Mucosa of rectum (tissue), 2 donors: Measurements from ENCODE around the gene GCLC.
A peak's percentile ranks its signal among the peaks of the same experiment; 100 is the strongest.

Experiments
- H3K27ac ChIP-seq, 2 donors: one replicate each; pipeline ENCODE4 v1.7.0; 2013; ENCODE audit warnings: inconsistent platforms in 2 of 2, low read depth in 2 of 2, low read length in 2 of 2
- H3K27me3 ChIP-seq, 2 donors: one replicate each; pipeline ENCODE4 v1.7.0; 2013; ENCODE audit warnings: low read length in 2 of 2; ENCODE audit not compliant: control insufficient read depth in 2 of 2, insufficient read depth in 2 of 2
- H3K36me3 ChIP-seq, 2 donors: one replicate each; pipeline ENCODE4 v1.7.0; 2013; ENCODE audit warnings: low read length in 2 of 2; ENCODE audit not compliant: control insufficient read depth in 2 of 2, insufficient read depth in 2 of 2
- H3K4me1 ChIP-seq, 2 donors: one replicate each; pipeline ENCODE4 v1.7.0; 2013; ENCODE audit warnings: low read length in 2 of 2, mild to moderate bottlenecking in 1 of 2; ENCODE audit not compliant: control insufficient read depth in 2 of 2, insufficient read depth in 2 of 2
- H3K4me3 ChIP-seq, 2 donors: one replicate each; pipeline ENCODE4 v1.7.0; 2013; ENCODE audit warnings: low read length in 2 of 2
- H3K9ac ChIP-seq, 2 donors: one replicate each; pipeline ENCODE4 v1.7.0; 2013; ENCODE audit warnings: low read length in 2 of 2, low read depth in 1 of 2, mild to moderate bottlenecking in 1 of 2
- H3K9me3 ChIP-seq, 2 donors: one replicate each; pipeline ENCODE4 v1.7.0; 2013; ENCODE audit warnings: low read length in 2 of 2; ENCODE audit not compliant: control insufficient read depth in 2 of 2
- donor health status: healthy.
- donor health status: Normal muscosa, but diverticular disease.

The GCLC gene

GRCh38 chr6:53541900-53542299, 3.0 kb downstream of the GCLC start:
- H3K9me3 ChIP-seq, result no peaks in the 10 kb centered on the region
- peak overlapping the region; percentile 10 to 14 for H3K4me3 ChIP-seq
- H3K27me3 ChIP-seq, result no peaks in the 10 kb centered on the region
- no peak overlapping the region for H3K27ac ChIP-seq
- H3K9ac ChIP-seq, result no peak overlapping the region
- no peaks in the 10 kb centered on the region for H3K36me3 ChIP-seq
- peaks cover 4 to 12% of the 10 kb centered on the region in 2 donors for H3K4me1 ChIP-seq

DNA sequence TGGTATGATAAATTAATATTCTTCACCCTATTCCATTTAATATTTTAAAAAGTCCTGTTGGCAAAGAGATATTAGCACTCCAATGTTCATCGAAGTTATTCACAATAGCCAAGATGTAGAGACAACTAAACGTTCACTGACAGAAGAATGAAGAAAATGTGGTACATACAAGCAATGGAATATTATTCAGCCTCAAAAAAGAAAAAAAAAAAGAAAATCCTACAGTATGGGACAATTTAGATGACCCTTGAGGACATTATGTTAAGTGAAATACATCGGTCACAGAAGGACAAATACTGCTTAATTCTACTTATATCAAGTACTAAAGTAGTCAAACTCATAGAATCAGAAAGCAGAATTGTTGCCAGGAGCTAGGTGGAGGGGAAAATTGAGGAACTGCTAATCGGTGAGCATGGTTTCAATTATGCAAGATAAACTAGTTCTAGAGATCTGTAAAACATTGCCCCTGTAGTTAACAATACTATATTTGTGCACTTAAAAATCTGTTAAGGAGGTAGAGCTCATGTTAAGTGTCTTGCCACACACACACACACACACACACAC, 4.7 kb downstream of the GCLC start:
- no peak overlapping the region for H3K9ac ChIP-seq
- no peak overlapping the region for H3K27ac ChIP-seq
- peaks cover 4 to 8% of the 10 kb centered on the region in 2 donors for H3K4me1 ChIP-seq
- H3K27me3 ChIP-seq, result no peaks in the 10 kb centered on the region
- H3K4me3 ChIP-seq, result no peak overlapping the region
- H3K36me3 ChIP-seq, result no peaks in the 10 kb centered on the region
- no peaks in the 10 kb centered on the region for H3K9me3 ChIP-seq

DNA sequence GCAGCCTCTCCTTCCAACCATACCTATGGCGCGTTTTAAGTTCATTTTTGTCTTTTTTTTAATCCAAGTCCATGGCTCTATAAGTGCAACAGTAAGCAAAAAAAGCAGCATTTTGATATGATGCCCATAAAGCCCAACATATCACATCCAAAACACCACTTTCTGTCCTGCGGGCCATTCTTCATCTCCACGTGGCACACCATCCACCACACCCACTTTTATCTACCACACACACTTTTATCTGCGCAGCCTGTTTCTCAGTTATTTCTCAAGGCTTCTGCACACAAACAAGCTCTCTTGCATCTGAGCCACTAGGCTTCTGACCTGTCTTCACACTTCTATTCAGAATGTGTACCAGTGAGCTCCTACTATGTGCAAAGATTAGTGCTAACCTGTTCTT, 5.3 kb downstream of the GCLC start:
- no peak overlapping the region for H3K27ac ChIP-seq
- H3K36me3 ChIP-seq, result no peaks in the 10 kb centered on the region
- H3K4me3 ChIP-seq, result no peak overlapping the region
- H3K27me3 ChIP-seq, result no peaks in the 10 kb centered on the region
- no peaks in the 10 kb centered on the region for H3K9me3 ChIP-seq
- H3K9ac ChIP-seq, result no peak overlapping the region
- H3K4me1 ChIP-seq, result peaks cover 4 to 7% of the 10 kb centered on the region in 2 donors

DNA sequence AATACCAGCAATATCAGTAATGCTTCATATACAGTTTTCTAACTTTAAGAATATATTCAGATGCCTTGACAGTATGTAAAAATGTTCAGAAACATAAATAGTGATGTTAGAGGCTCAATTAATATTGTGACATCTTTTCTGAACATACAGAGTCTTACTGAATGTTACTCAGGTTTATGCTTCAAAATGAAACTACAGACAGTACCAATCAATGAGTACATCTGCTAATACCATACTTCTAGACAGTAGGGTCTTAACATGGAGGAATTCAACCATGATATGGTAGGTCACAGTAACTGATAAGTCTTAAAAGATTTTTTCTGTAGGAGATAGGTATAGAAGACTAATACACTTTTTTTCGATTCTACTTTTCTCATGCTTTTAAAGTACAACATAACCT, 8.3 kb downstream of the GCLC start:
- Histone ChIP-seq H3K9me3 (no peaks in the 10 kb centered on the region), H3K4me1 (no peaks in the 10 kb centered on the region), H3K36me3 (no peaks in the 10 kb centered on the region), H3K4me3 (no peak overlapping the region), H3K27me3 (no peaks in the 10 kb centered on the region), H3K27ac (no peak overlapping the region), H3K9ac (no peak overlapping the region)

DNA sequence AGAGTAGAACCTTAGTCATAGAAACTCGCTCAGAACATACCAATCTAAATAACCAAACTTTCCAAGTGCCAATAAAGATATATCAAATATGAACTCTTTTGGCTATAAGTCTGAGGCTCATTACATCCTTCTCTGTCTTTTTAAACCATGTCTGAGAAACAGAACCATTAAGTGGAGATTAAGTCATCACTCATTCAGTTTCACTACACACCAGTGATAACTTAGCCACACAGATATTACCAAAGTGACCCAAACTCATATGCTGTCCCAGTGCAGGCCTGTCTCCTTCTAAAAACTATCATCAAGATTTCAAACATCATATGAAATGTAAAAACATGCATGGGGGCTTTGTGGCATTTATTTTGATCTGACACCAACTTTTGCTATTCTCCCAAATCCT, 12.0 kb downstream of the GCLC start:
- Histone ChIP-seq H3K4me1 (no peaks in the 10 kb centered on the region), H3K9ac (no peak overlapping the region), H3K36me3 (no peaks in the 10 kb centered on the region), H3K27ac (no peak overlapping the region), H3K27me3 (no peaks in the 10 kb centered on the region), H3K9me3 (no peaks in the 10 kb centered on the region), H3K4me3 (no peak overlapping the region)

DNA sequence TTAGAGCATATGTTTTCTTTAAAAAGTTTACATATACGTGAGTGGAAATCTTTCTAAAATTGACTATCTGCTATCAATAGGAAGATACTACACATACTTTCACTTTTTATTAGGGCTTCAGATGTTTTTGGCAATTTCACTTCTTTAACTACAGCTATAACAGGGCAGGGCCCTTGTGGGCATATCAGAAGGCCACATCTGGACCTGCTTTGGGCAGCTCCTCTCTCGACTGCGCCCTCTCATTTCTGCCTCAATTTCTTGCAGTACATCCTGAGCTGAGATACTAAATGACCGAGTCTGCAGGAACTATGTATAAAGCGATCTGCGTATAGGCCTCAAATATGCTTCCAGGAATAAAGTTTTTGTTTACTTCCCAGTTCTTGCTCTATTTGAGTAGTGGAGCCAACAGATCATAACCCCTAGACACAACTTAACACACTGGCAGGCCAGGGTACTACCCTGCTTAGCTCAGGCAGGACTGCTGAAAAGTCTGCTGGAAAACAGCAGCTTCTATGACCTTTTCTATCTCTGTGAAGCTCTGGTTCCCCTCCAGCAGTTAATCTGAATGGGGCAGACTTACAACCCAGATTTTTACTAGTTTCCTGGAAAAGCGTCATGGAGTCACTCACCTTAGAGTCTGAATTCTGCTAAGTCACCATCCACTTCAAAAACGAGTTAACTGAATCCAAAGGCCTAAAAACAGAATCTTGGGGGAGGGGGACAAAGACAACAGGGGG, 12.7 kb downstream of the GCLC start:
- Histone ChIP-seq H3K4me1 (no peaks in the 10 kb centered on the region), H3K4me3 (peak overlapping the region in 1 of 2 donors; percentile 31), H3K9me3 (no peaks in the 10 kb centered on the region), H3K9ac (no peak overlapping the region), H3K27me3 (no peaks in the 10 kb centered on the region), H3K27ac (peak overlapping the region; percentile 10 to 28), H3K36me3 (no peaks in the 10 kb centered on the region)

GRCh38 chr6:53530780-53531386, 14.0 kb downstream of the GCLC start:
- no peak overlapping the region for H3K27ac ChIP-seq
- no peak overlapping the region for H3K9ac ChIP-seq

DNA sequence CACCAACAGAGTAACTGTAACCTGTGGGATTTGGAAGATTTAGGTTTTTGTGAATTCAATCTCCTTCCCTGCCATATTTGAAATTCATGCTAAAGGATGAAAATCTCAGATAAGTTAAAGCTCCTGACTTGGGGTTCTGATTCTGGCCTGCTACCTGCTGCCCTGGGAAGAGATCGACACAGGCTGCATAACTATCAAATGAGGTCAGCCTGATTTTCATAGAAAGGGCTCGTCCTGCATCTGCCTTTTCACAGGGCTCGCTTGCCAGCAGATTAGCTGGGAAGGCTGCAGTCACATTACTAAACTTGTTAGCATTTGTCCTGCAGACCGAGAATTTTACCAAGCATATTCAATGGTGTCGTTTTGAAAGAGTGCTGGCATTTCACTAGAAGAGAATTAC, 14.6 kb downstream of the GCLC start:
- H3K36me3 ChIP-seq, result no peaks in the 10 kb centered on the region
- no peak overlapping the region for H3K4me3 ChIP-seq
- peak overlapping the region in 1 of 2 donors; percentile 50 for H3K27ac ChIP-seq
- H3K27me3 ChIP-seq, result no peaks in the 10 kb centered on the region
- peak overlapping the region in 1 of 2 donors; percentile 34 for H3K9ac ChIP-seq
- H3K9me3 ChIP-seq, result no peaks in the 10 kb centered on the region
- H3K4me1 ChIP-seq, result peaks cover 3% of the 10 kb centered on the region in 2 donors

More at GRCh38 chr6:53530780-53531386, 14.0 kb downstream of the GCLC start:
- Histone ChIP-seq H3K9me3 (no peaks in the 10 kb centered on the region), H3K4me1 (peaks cover 0 to under 1% of the 10 kb centered on the region in 2 donors), H3K27me3 (no peaks in the 10 kb centered on the region), H3K4me3 (no peak overlapping the region), H3K36me3 (no peaks in the 10 kb centered on the region)

- H3K27me3 ChIP-seq, result no peaks in the 10 kb centered on the region
- no peaks in the 10 kb centered on the region for H3K9me3 ChIP-seq
- no peak overlapping the region for H3K9ac ChIP-seq
- H3K4me3 ChIP-seq, result no peak overlapping the region
- peaks cover 3 to 6% of the 10 kb centered on the region in 2 donors for H3K4me1 ChIP-seq
- no peaks in the 10 kb centered on the region for H3K36me3 ChIP-seq
- no peak overlapping the region for H3K27ac ChIP-seq
These were observed 15.4 kb downstream of the GCLC start for GRCh38 chr6:53529324-53530036.

DNA sequence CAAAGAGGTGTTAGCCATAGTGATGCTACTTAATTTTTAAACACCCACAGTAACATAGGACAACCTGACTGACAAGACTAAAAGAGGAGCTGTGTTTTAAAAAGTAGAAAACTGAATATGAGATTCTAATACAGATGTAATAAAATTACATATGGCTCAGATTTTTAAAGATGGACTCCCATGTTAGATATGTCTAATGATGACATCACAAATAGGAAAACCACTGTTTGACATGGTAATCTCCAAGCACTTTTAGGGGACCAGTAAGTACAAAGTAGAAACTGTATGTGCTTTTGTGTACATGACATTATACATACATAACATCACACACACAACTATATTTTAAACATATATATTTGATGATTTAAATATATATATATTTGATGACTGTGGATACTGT, 16.8 kb downstream of the GCLC start:
- no peak overlapping the region for H3K4me3 ChIP-seq
- no peak overlapping the region for H3K9ac ChIP-seq
- H3K27ac ChIP-seq, result no peak overlapping the region
- no peaks in the 10 kb centered on the region for H3K36me3 ChIP-seq
- H3K9me3 ChIP-seq, result no peaks in the 10 kb centered on the region
- peaks cover 6% of the 10 kb centered on the region in 2 donors for H3K4me1 ChIP-seq
- H3K27me3 ChIP-seq, result no peaks in the 10 kb centered on the region
